Heart left ventricle (tissue), 13 donors: ENCODE results near the gene NXPH4.

Experiments
- POLR2A ChIP-seq, 2 donors: fragments of 450-650 bp; IDR thresholded peaks; one replicate each; pipeline ENCODE4 v1.6.1; 2017; ENCODE audit warnings: antibody characterized with exemption in 2 of 2, mild to moderate bottlenecking in 2 of 2, moderate library complexity in 2 of 2
- TF ChIP-seq, protein P1 (sequence below), 12 donors: fragments of 200-600 bp; sonication (generic) in 4 of 12; IDR thresholded peaks; one replicate each; pipeline versions ENCODE4 v1.5.0 to v1.8.0; 2018 to 2022; ENCODE audit warnings: antibody characterized with exemption in 12 of 12, mild to moderate bottlenecking in 5 of 12
- donor health status: ischemic (EF 13 %, LVEDD 7.1; RV severe dilation, severe dysfunction).
- donor health status: DM: no; HTN: yes; CAD: no.
- donor health status: DM: no; HTN: no; CAD: no.
- donor health status: ischemic (EF 25% LVEDD 6.9; RV normal size, moderate dysfunction).
- donor health status: ischemic (EF 25% LVEDD 5.7; RV mildly dilated, moderate dysfunction).
- donor health status: ischemic (EF 35%, LVEDD 5.7; RV mildly dilated, moderate dysfunction).
- donor health status: nonischemic (EF 11% LVEDD 7.7; RV severe dilation, severe dysfunction).
- donor health status: DM: yes; HTN: yes; CAD: no.
- donor health status: PGD.
- donor health status: ischemic (EF 29% LVEDD 5.4; RV normal size, mild dysfunction).
- donor health status: nonischemic (EF 23%, LVEDD 6.1; RV moderate dilation, normal function).

- TF ChIP-seq, protein P1, sequence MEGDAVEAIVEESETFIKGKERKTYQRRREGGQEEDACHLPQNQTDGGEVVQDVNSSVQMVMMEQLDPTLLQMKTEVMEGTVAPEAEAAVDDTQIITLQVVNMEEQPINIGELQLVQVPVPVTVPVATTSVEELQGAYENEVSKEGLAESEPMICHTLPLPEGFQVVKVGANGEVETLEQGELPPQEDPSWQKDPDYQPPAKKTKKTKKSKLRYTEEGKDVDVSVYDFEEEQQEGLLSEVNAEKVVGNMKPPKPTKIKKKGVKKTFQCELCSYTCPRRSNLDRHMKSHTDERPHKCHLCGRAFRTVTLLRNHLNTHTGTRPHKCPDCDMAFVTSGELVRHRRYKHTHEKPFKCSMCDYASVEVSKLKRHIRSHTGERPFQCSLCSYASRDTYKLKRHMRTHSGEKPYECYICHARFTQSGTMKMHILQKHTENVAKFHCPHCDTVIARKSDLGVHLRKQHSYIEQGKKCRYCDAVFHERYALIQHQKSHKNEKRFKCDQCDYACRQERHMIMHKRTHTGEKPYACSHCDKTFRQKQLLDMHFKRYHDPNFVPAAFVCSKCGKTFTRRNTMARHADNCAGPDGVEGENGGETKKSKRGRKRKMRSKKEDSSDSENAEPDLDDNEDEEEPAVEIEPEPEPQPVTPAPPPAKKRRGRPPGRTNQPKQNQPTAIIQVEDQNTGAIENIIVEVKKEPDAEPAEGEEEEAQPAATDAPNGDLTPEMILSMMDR (IDR thresholded peaks at IDR 0.05) = peak; percentile 49 to 77 (median 66)
- TF ChIP-seq POLR2A (IDR thresholded peaks at IDR 0.05) = no peak
Measured at GRCh38 chr12:57175428-57176138, 41.0 kb upstream of the NXPH4 start.
